HepG2 (cell line): ENCODE data around the gene RBM43. TPM values are rescaled to one million over a fixed set of nuclear protein-coding genes. Genes with fewer than 3 reads are reported as not detected.

ENCODE experiments used
- ATAC-seq: fragments of 200-7000 bp; cut with Tn5 transposase; 3 replicates; pipeline ENCODE4 v1.9.1; 2020; ENCODE audit warnings: mild to moderate bottlenecking, moderate library complexity
- BruUV-seq: library from RNA; stranded (reverse); fragments of 400-500 nt; replicated peaks from 2 replicates; lab custom pipeline; 2021; lab: Mats Ljungman, UMichigan
- CTCF ChIA-PET: fragments of 300-600 bp; formaldehyde crosslinking; extraction: SDS; loops from one replicate; lab custom pipeline; 2021; ENCODE audit warnings: low total read pairs, inconsistent platforms, low intra/inter-chr PET ratio; lab: Yijun Ruan, JAX
- POLR2A ChIA-PET: fragments of 350-600 bp; sonication (Branson Sonifier 250); formaldehyde crosslinking; loops from one replicate; lab custom pipeline; 2020; ENCODE audit warnings: antibody characterized with exemption, inconsistent platforms; lab: Yijun Ruan, JAX
- DNase-seq: peaks from one replicate; pipeline ENCODE4 v3.0.0-alpha.2; 2015; ENCODE audit warnings: low spot score
- FAIRE-seq: peaks from 3 replicates; lab custom pipeline; 2011; peaks lifted over from hg19 to GRCh38; lab: Jason Lieb, UNC
- H2AFZ ChIP-seq: one replicate; pipeline ENCODE4 v1.6.1; 2011; ENCODE audit warnings: low read length, inconsistent platforms
- H3K27ac ChIP-seq: fragments of 300-600 bp; 3 replicates; pipeline ENCODE4 v1.8.0; 2011; ENCODE audit warnings: mixed run types, mild to moderate bottlenecking, mixed read lengths, low read length, inconsistent platforms; ENCODE audit not compliant: insufficient read depth; ENCODE audit errors: extremely low read length
- H3K27me3 ChIP-seq, 2 experiments: fragments of 200-600 bp in 1 of 2; 2 replicates in 1 of 2; 3 replicates in 1 of 2; pipeline versions ENCODE4 v1.6.0 to v1.8.0; 2011; ENCODE audit warnings: low read length in 2 of 2, mild to moderate bottlenecking in 2 of 2, moderate library complexity in 2 of 2, inconsistent platforms in 1 of 2; ENCODE audit not compliant: insufficient read depth in 2 of 2, control insufficient read depth in 1 of 2
- H3K36me3 ChIP-seq, 2 experiments: fragments of 200-600 bp in 1 of 2; replicated peaks in 1 of 2; 2 replicates in 1 of 2; 3 replicates in 1 of 2; pipeline versions ENCODE4 v1.5.1 to v1.8.0; 2011; ENCODE audit warnings: low read length in 2 of 2, inconsistent platforms in 1 of 2; ENCODE audit not compliant: insufficient read depth in 2 of 2, control insufficient read depth in 1 of 2
- H3K4me1 ChIP-seq: 2 replicates; pipeline ENCODE4 v1.5.1; 2012; ENCODE audit warnings: low read length, inconsistent platforms; ENCODE audit not compliant: insufficient read depth
- H3K4me2 ChIP-seq: 2 replicates; pipeline ENCODE4 v1.6.0; 2011; ENCODE audit warnings: low read depth, low read length, inconsistent platforms
- H3K4me3 ChIP-seq, 3 experiments: fragments of 200-600 bp in 1 of 3; sonication (generic), shearing (Covaris generic) in 1 of 3; replicated peaks in 1 of 3; 2 replicates each; pipeline ENCODE4 v1.5.1; 2011 to 2016; ENCODE audit warnings: low read length in 3 of 3, inconsistent platforms in 2 of 3, low read depth in 2 of 3, mild to moderate bottlenecking in 2 of 3, control low read depth in 1 of 3, mixed read lengths in 1 of 3; ENCODE audit not compliant: insufficient read depth in 1 of 3
- H3K79me2 ChIP-seq: one replicate; pipeline ENCODE4 v1.6.1; 2011; ENCODE audit warnings: low read length, inconsistent platforms; ENCODE audit not compliant: insufficient read depth
- H3K9ac ChIP-seq: 2 replicates; pipeline ENCODE4 v1.6.0; 2011; ENCODE audit warnings: mild to moderate bottlenecking, low read depth, low read length, inconsistent platforms; ENCODE audit not compliant: insufficient read depth
- H3K9me3 ChIP-seq: 2 replicates; pipeline ENCODE4 v1.5.1; 2012; ENCODE audit warnings: mild to moderate bottlenecking, low read length
- H4K20me1 ChIP-seq: 2 replicates; pipeline ENCODE4 v1.6.0; 2011; ENCODE audit warnings: inconsistent platforms, mild to moderate bottlenecking, low read length, moderate library complexity; ENCODE audit not compliant: insufficient read depth
- AGO2 ChIP-seq: fragments of 200-400 bp; formaldehyde crosslinking; optimal IDR thresholded peaks from 2 replicates; pipeline ENCODE3; 2017; ENCODE audit warnings: mild to moderate bottlenecking, low read depth, low read length, moderate library complexity
- MAFK ChIP-seq, 2 experiments: IDR thresholded peaks in 1 of 2; conservative IDR thresholded peaks in 1 of 2; 2 replicates each; pipeline ENCODE4 v1.6.1; 2011; ENCODE audit warnings: improper control_type of control experiment in 2 of 2, low read length in 2 of 2
- SMARCC2 ChIP-seq: fragments of 450-650 bp; IDR thresholded peaks from 2 replicates; pipeline ENCODE4 v1.6.1; 2017; ENCODE audit warnings: antibody characterized with exemption, mild to moderate bottlenecking
- ZNF317 ChIP-seq: sonication (generic); formaldehyde crosslinking; IDR thresholded peaks from 2 replicates; pipeline ENCODE4 v1.5.0; 2020; ENCODE audit warnings: mild to moderate bottlenecking, missing genetic modification reagents
- ZNF382 ChIP-seq: sonication (generic); formaldehyde crosslinking; IDR thresholded peaks from 2 replicates; pipeline ENCODE4 v1.5.0; 2020; ENCODE audit warnings: missing genetic modification reagents, mild to moderate bottlenecking, borderline replicate concordance
- WGBS: methylation state at CpG from one replicate; pipeline ENCODE4 v1.1.6; 2017; ENCODE audit warnings: low lambda C conversion rate; 5-methylcytosine and 5-hydroxymethylcytosine counted together
- in situ Hi-C: cut with HindIII; loops from 2 replicates; pipeline ENCODE4 v1.10.0; 2017; ENCODE audit warnings: low pct_unique_long_range_greater_than_20kb; ENCODE audit not compliant: extremely low pct_ligation_motif_present
- intact Hi-C: fragments of 100-400 bp; cut with micrococcal nuclease; formaldehyde crosslinking; loops from one replicate; pipeline ENCODE4 v1.10.0; 2022; ENCODE audit not compliant: unreplicated experiment
- polyA plus RNA-seq, 8 experiments: library from polyadenylated mRNA; depleted of rRNA in 3 of 8; stranded (reverse) in 7 of 8; unstranded in 1 of 8; fragments of >200 nt; fragmentation: Illumina TruSeq in 4 of 8; extraction: Trizol in 4 of 8; gene quantifications; 2 replicates each; pipeline versions ENCODE4 v1.2.1 to v1.2.3, GENCODE V29; 2011 to 2016; ENCODE audit warnings: low read depth in 4 of 8, missing spikeins in 1 of 8, mixed read lengths in 1 of 8; ENCODE audit not compliant: insufficient read depth in 1 of 8
- total RNA-seq, 5 experiments: library from RNA; depleted of rRNA; stranded (reverse); fragments of >200 nt; fragmentation: Illumina TruSeq; extraction: Trizol; gene quantifications; 2 replicates each; pipeline ENCODE4 v1.2.3, GENCODE V29; 2016; ENCODE audit warnings: low read depth in 1 of 5
- TF ChIP-seq, protein P1 (sequence below): sonication (generic); formaldehyde crosslinking; IDR thresholded peaks from 2 replicates; pipeline ENCODE4 v1.5.1; 2020; ENCODE audit warnings: missing genetic modification reagents, mild to moderate bottlenecking, borderline replicate concordance

RBM43 gene
- total and polyA plus RNA-seq, 2 of the 13 experiments (the other 11 are each of a cell fraction or from before 2014, with no cell fraction given): 0.31 to 0.70 TPM

DNA sequence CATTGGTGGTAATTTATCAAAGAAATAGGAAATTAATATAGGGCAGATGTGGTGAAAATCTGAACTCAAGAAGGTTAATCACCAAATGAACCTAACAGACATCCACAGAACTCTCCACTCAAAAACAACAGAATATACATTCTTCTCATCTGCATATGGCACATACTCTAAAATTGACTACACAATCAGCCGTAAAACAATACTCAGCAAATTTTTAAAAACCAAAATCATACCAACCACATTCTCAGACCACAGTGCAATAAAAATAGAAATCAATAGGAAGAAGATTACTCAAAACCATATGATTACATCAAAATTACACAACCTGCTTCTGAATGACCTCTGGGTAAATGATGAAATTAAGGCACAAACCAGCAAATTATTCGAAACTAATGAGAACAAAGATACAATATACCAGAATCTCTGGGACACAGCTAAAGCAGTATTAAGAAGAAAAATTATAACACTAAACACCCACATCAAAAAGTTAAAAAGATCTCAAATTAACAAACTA is 31.0 kb downstream of the RBM43 start:
- Histone ChIP-seq H3K27me3 (no peaks in the 10 kb centered on the region), H3K9me3 (no peaks in the 10 kb centered on the region), H3K36me3 (no peaks in the 10 kb centered on the region), H3K9ac (no peak overlapping the region), H4K20me1 (no peaks in the 10 kb centered on the region), H2AFZ (no peak overlapping the region), H3K79me2 (no peaks in the 10 kb centered on the region), H3K4me1 (no peaks in the 10 kb centered on the region), H3K4me2 (no peak overlapping the region), H3K27ac (no peak overlapping the region), H3K4me3 (no peak overlapping the region)
- WGBS: 13% methylated on average over 2 of the region's 2 CpGs
- POLR2A ChIA-PET: no interaction called here
- no peak for DNase-seq
- no TSS peak for BruUV-seq
- intact Hi-C loops: no loop called here
- TF ChIP-seq MAFK (conservative IDR thresholded peaks at IDR 0.05 in 1 of 2, IDR thresholded peaks at IDR 0.05 in 1 of 2; ENCODE audit: low read length in 2 of 2) (peak; percentile 18 to 58; a peak in 2 of 4 replicates), AGO2 (no peak), ZNF382 (CRISPR knock-in tag) (no peak), ZNF317 (CRISPR knock-in tag) (no peak), SMARCC2 (no peak)
- TF ChIP-seq, protein P1, sequence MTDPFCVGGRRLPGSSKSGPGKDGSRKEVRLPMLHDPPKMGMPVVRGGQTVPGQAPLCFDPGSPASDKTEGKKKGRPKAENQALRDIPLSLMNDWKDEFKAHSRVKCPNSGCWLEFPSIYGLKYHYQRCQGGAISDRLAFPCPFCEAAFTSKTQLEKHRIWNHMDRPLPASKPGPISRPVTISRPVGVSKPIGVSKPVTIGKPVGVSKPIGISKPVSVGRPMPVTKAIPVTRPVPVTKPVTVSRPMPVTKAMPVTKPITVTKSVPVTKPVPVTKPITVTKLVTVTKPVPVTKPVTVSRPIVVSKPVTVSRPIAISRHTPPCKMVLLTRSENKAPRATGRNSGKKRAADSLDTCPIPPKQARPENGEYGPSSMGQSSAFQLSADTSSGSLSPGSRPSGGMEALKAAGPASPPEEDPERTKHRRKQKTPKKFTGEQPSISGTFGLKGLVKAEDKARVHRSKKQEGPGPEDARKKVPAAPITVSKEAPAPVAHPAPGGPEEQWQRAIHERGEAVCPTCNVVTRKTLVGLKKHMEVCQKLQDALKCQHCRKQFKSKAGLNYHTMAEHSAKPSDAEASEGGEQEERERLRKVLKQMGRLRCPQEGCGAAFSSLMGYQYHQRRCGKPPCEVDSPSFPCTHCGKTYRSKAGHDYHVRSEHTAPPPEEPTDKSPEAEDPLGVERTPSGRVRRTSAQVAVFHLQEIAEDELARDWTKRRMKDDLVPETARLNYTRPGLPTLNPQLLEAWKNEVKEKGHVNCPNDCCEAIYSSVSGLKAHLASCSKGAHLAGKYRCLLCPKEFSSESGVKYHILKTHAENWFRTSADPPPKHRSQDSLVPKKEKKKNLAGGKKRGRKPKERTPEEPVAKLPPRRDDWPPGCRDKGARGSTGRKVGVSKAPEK (CRISPR knock-in tag): no peak
- ATAC-seq: no peak
- no peak for FAIRE-seq
- in situ Hi-C loops: loop anchor here (10.0 kb wide), 1 partner anchor 1636 kb away; no protein-coding TSS in a partner anchor
- CTCF ChIA-PET: no interaction called here
